Esophagus muscularis mucosa (tissue), 4 donors: ENCODE measurements around the gene MOGAT2. TPM values are rescaled to one million over a fixed set of nuclear protein-coding genes. Genes with fewer than 3 reads are reported as not detected.

Source experiments
- DNase-seq: peaks from one replicate; pipeline ENCODE4 v3.0.0-alpha.2; 2017; ENCODE audit errors: extremely low spot score
- H3K27ac ChIP-seq, 4 donors: fragments of 200-600 bp; sonication (generic); replicated peaks in 1 of 4; 1 replicate in 3 of 4; 2 replicates in 1 of 4; pipeline ENCODE4 v1.5.1; 2016 to 2019; ENCODE audit warnings: mild to moderate bottlenecking in 1 of 4
- H3K27me3 ChIP-seq, 4 donors: fragments of 200-600 bp; sonication (generic); one replicate each; pipeline versions ENCODE4 v1.5.1 to v1.6.0; 2016 to 2019
- H3K36me3 ChIP-seq, 4 donors: fragments of 200-600 bp; sonication (generic); one replicate each; pipeline ENCODE4 v1.5.1; 2016 to 2019
- H3K4me1 ChIP-seq, 4 donors: fragments of 200-600 bp; sonication (generic); one replicate each; pipeline ENCODE4 v1.5.1; 2016 to 2019
- H3K4me3 ChIP-seq, 4 donors: fragments of 200-600 bp; sonication (generic); 1 replicate in 2 of 4; 2 replicates in 2 of 4; pipeline ENCODE4 v1.5.1; 2016 to 2019; ENCODE audit warnings: mild to moderate bottlenecking in 4 of 4, moderate library complexity in 1 of 4
- H3K9me3 ChIP-seq, 4 donors: fragments of 200-600 bp; sonication (generic); 1 replicate in 3 of 4; 2 replicates in 1 of 4; pipeline ENCODE4 v1.5.1; 2016 to 2019
- EP300 ChIP-seq: sonication (generic); formaldehyde crosslinking; IDR thresholded peaks from one replicate; pipeline ENCODE4 v1.6.1; 2017; ENCODE audit warnings: antibody characterized with exemption
- POLR2A ChIP-seq: fragments of 450-650 bp; IDR thresholded peaks from one replicate; pipeline ENCODE4 v1.6.1; 2017; ENCODE audit warnings: antibody characterized with exemption, moderate library complexity, mild to moderate bottlenecking, low read depth
- POLR2AphosphoS5 ChIP-seq, 2 donors: sonication (generic); formaldehyde crosslinking; IDR thresholded peaks; one replicate each; pipeline ENCODE4 v1.6.1; 2017; ENCODE audit warnings: antibody characterized with exemption in 2 of 2
- WGBS: methylation state at CpG from one replicate; pipeline ENCODE4 v1.1.5; 2018; 5-methylcytosine and 5-hydroxymethylcytosine counted together
- intact Hi-C: fragments of 100-400 bp; cut with DNase I; formaldehyde crosslinking; loops from one replicate; pipeline ENCODE4 v1.15.1; 2023
- total RNA-seq, 4 donors: library from RNA; depleted of rRNA; stranded (reverse); fragments of >200 nt; gene quantifications; one replicate each; pipeline versions ENCODE4 v1.1.0 to v1.2.1, GENCODE V29; 2016
- TF ChIP-seq, protein P1 (sequence below), 3 experiments: fragments of 200-600 bp in 2 of 3; fragments of 450-650 bp in 1 of 3; sonication (generic) in 2 of 3; IDR thresholded peaks; one replicate each; pipeline ENCODE4 v1.5.1; 2017 to 2019; ENCODE audit warnings: antibody characterized with exemption in 3 of 3, mild to moderate bottlenecking in 2 of 3, moderate library complexity in 1 of 3

Gene MOGAT2
- total RNA-seq, 4 donors from 2014 or later: not detected

DNA sequence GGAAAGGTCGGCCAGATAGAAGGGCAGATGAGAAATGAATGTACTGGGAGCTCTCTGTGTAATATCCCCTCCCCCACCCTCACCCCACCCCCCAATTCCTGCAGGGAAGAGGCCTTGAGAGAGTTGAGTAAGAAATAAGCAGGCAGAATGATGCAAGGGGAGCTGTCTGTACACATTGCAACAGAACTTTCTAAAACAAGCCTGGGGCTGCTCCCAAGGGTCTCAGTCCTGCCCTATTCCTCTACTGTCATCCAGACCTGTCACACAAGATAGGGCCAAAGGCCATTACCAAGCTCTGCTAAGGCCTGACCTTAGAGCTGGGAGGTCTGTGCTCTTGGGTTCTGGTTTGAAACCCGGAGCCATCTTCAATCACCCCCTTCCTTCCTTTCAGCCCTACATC lies 45.2 kb downstream of the MOGAT2 start:
- TF ChIP-seq POLR2A (no peak), EP300 (no peak), POLR2AphosphoS5 (IDR thresholded peaks at IDR 0.05) (no peak)
- TF ChIP-seq, protein P1, sequence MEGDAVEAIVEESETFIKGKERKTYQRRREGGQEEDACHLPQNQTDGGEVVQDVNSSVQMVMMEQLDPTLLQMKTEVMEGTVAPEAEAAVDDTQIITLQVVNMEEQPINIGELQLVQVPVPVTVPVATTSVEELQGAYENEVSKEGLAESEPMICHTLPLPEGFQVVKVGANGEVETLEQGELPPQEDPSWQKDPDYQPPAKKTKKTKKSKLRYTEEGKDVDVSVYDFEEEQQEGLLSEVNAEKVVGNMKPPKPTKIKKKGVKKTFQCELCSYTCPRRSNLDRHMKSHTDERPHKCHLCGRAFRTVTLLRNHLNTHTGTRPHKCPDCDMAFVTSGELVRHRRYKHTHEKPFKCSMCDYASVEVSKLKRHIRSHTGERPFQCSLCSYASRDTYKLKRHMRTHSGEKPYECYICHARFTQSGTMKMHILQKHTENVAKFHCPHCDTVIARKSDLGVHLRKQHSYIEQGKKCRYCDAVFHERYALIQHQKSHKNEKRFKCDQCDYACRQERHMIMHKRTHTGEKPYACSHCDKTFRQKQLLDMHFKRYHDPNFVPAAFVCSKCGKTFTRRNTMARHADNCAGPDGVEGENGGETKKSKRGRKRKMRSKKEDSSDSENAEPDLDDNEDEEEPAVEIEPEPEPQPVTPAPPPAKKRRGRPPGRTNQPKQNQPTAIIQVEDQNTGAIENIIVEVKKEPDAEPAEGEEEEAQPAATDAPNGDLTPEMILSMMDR (IDR thresholded peaks at IDR 0.05): no peak
- Histone ChIP-seq H3K27me3 (peaks cover 0 to 12% (median 0%) of the 10 kb centered on the region in 4 donors), H3K27ac (no peak overlapping the region), H3K36me3 (no peaks in the 10 kb centered on the region), H3K9me3 (no peaks in the 10 kb centered on the region), H3K4me1 (peaks cover 1 to 9% (median 5%) of the 10 kb centered on the region in 4 donors), H3K4me3 (no peak overlapping the region)
- WGBS: 68% methylated on average over 2 of the region's 2 CpGs
- intact Hi-C loops: no loop called here
- no peak for DNase-seq

DNA sequence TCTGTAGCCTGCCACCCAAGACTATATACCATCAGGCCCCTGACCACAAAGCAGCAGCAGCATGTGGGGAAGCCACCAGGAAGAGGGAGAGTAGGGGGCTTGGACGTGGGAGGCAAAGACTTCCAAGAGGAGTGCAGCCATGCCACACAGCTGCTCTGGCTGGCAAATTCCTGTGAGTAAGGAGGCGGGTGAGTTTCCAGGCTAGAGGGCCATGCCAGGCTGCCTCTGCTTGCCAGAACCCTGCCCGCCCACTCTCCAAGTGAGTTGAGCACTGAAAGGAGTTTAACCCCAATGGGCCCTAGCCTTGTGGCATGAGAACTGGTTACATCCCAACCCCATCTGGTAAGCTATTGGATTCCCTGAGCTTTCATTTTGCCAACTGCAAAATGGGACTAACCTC lies 46.2 kb downstream of the MOGAT2 start:
- Histone ChIP-seq H3K27me3 (peaks cover 0 to 21% (median 0%) of the 10 kb centered on the region in 4 donors), H3K4me1 (peaks cover 11 to 19% (median 14%) of the 10 kb centered on the region in 4 donors), H3K27ac (no peak overlapping the region), H3K9me3 (no peaks in the 10 kb centered on the region), H3K36me3 (no peaks in the 10 kb centered on the region), H3K4me3 (no peak overlapping the region)
- 92% methylated on average over 3 of the region's 3 CpGs for WGBS
- intact Hi-C loops: no loop called here
- no peak for DNase-seq
- TF ChIP-seq POLR2AphosphoS5 (IDR thresholded peaks at IDR 0.05) (no peak), EP300 (no peak), POLR2A (no peak)
- TF ChIP-seq, protein P1 (IDR thresholded peaks at IDR 0.05): no peak

DNA sequence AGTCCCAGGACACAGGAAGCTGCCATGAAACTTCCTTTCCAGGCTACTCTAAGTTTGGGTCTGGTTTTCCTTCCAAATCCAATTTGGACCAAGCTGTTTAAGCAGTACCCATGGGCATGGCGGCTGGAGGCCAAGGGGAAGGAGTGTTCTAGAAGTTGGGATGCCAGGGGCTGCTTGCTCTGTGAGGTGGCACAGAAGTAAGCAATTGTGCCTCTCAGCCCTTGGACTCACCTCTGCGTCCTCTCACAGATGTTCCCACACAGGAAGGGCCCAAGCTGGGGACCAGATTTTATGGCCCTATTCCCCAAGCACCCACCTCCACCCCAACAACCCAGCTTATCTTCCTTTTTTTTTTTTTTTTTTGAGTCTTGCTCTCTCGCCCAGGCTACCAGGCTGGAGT lies 47.5 kb downstream of the MOGAT2 start:
- Histone ChIP-seq H3K9me3 (no peaks in the 10 kb centered on the region), H3K36me3 (no peaks in the 10 kb centered on the region), H3K4me3 (no peak overlapping the region), H3K27ac (no peak overlapping the region), H3K27me3 (peaks cover 0 to 25% (median 0%) of the 10 kb centered on the region in 4 donors), H3K4me1 (peaks cover 14 to 26% (median 20%) of the 10 kb centered on the region in 4 donors)
- WGBS: 93% methylated on average over 3 of the region's 3 CpGs
- TF ChIP-seq EP300: no peak
- TF ChIP-seq POLR2A: no peak
- no peak for TF ChIP-seq POLR2AphosphoS5 (IDR thresholded peaks at IDR 0.05)
- TF ChIP-seq, protein P1 (IDR thresholded peaks at IDR 0.05): no peak
- no peak for DNase-seq
- intact Hi-C loops: no loop called here

DNA sequence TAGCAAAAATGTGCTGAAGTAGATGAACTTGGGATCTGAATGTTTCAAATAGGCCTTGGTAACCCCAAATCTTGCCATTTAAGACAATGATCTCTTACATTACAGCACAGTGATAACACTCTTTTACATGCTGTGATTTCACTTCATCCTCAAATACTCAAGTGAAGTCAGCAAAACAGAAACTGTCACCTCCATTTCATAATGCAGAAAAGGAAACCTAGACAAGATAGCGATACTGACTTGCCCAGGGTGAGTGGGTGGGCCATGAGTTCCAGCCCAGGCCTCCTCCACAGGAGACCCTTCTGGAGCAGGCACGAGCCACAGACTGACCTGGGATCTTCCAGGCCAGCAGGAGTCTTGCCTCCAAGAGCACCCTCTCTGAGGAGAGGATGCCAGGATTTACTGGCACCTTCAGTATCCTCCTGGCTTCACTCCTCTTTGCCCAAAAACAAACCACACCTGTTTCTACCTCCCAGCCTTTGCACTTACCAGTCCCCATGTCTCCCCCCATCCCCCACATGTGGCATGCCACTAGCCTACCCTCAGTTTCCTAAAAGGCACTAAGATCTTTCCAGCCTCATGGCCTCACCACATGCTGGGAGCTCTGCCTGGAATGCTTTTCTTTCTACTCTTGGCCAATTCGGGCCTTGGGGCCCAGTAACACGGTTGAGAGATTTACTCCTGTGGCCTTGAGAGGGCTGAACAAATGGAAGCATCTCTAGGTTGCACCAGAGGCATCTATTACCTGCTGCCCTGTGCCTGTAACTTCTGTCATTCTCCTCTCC lies 49.0 kb downstream of the MOGAT2 start:
- WGBS: 73% methylated on average over 4 of the region's 4 CpGs
- Histone ChIP-seq H3K4me3 (no peak overlapping the region), H3K36me3 (no peaks in the 10 kb centered on the region), H3K27ac (no peak overlapping the region), H3K4me1 (peaks cover 14 to 26% (median 20%) of the 10 kb centered on the region in 4 donors), H3K9me3 (no peaks in the 10 kb centered on the region), H3K27me3 (peaks cover 0 to 25% (median 0%) of the 10 kb centered on the region in 4 donors)
- no peak for DNase-seq
- intact Hi-C loops: no loop called here
- no peak for TF ChIP-seq POLR2A
- TF ChIP-seq POLR2AphosphoS5 (IDR thresholded peaks at IDR 0.05): no peak
- TF ChIP-seq, protein P1 (IDR thresholded peaks at IDR 0.05): no peak
